GM19452 (cell line): Measurements from ENCODE around the gene SEL1L.
A peak's percentile ranks its signal among the peaks of the same experiment; 100 is the strongest.
"Not testable (repeated sequence)": the region's sequence is repeated elsewhere in the genome, so short reads cannot be mapped to it uniquely, and the experiment has no call there.

Source experiments
- ATAC-seq: cut with Tn5 transposase; IDR thresholded peaks from one replicate; pipeline ENCODE4 v1.9.1; 2021; ENCODE audit not compliant: unreplicated experiment

The SEL1L gene

GRCh38 chr14:81529391-81529790 is 4.3 kb downstream of the SEL1L start:
- ATAC-seq = no peak

- ATAC-seq = no peak
These were observed 8.5 kb downstream of the SEL1L start for GRCh38 chr14:81525129-81525528.

GRCh38 chr14:81523616-81524015 is 10.0 kb downstream of the SEL1L start:
- peak; percentile 56 for ATAC-seq

- ATAC-seq = no peak
These were observed 10.6 kb downstream of the SEL1L start for GRCh38 chr14:81523016-81523415.

- no peak for ATAC-seq
These were observed 12.3 kb downstream of the SEL1L start for GRCh38 chr14:81521356-81521755.

- peak; percentile 71 for ATAC-seq
These were observed 14.2 kb downstream of the SEL1L start for GRCh38 chr14:81519200-81520011.

- no peak for ATAC-seq
These were observed 15.8 kb downstream of the SEL1L start for GRCh38 chr14:81517798-81518398.

- ATAC-seq = no peak
These were observed 16.5 kb downstream of the SEL1L start for GRCh38 chr14:81516986-81517797.

GRCh38 chr14:81515927-81516326 is 17.7 kb downstream of the SEL1L start:
- not testable (repeated sequence) for ATAC-seq

- not testable (repeated sequence) for ATAC-seq
These were observed 20.8 kb downstream of the SEL1L start for GRCh38 chr14:81512826-81513225.

- no peak for ATAC-seq
These were observed 22.3 kb downstream of the SEL1L start for GRCh38 chr14:81511111-81511904.

- ATAC-seq = no peak
These were observed 23.7 kb downstream of the SEL1L start for GRCh38 chr14:81509838-81510452.

GRCh38 chr14:81509321-81509720 is 24.3 kb downstream of the SEL1L start:
- ATAC-seq = no peak

- no peak for ATAC-seq
These were observed 27.2 kb downstream of the SEL1L start for GRCh38 chr14:81506487-81506886.

GRCh38 chr14:81504864-81505263 is 28.8 kb downstream of the SEL1L start:
- no peak for ATAC-seq

GRCh38 chr14:81485781-81486180 is 47.9 kb downstream of the SEL1L start:
- ATAC-seq = no peak

GRCh38 chr14:81485372-81485771 is 48.3 kb downstream of the SEL1L start:
- peak; percentile 95 for ATAC-seq

GRCh38 chr14:81484120-81484519 is 49.5 kb downstream of the SEL1L start:
- no peak for ATAC-seq

- ATAC-seq = no peak
These were observed 52.9 kb downstream of the SEL1L start for GRCh38 chr14:81480741-81481140.

GRCh38 chr14:81478446-81478845 is 55.2 kb downstream of the SEL1L start:
- no peak for ATAC-seq
